ENCODE measurements around the gene SNX7.

The SNX7 gene

DNA sequence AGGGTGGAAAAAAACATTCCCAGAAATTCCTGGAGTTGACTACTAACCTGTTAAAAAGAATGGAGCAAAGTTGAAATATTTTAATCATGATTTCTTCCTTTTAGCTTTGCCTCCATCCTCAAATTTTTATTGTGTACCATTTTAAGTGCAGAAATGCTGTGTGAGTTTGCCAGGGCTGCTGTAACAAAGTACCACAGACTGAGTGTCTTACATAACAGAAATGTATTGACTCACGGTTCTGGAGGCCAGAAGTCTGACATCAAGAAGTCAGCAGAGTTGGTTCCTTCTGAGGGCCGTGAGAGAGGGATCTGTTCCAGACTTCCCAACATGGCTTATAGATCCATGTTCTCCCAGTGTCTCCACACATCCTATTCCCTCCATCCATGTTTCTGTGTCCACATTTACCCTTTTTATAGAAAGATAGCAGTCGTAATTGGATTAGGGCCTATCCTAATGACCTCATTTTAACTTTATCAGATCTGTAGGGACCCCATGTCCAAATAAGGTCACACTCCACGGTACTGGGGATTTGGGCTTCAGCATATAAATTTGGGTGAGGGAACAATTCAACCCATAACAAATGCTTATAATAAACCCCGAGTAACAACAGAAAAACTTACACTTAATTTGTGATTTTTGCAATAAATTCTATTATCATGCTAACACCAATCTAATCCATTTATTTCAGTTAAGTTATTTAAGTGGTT is 12.7 kb downstream of the SNX7 start:
- TF ChIP-seq, protein P1, sequence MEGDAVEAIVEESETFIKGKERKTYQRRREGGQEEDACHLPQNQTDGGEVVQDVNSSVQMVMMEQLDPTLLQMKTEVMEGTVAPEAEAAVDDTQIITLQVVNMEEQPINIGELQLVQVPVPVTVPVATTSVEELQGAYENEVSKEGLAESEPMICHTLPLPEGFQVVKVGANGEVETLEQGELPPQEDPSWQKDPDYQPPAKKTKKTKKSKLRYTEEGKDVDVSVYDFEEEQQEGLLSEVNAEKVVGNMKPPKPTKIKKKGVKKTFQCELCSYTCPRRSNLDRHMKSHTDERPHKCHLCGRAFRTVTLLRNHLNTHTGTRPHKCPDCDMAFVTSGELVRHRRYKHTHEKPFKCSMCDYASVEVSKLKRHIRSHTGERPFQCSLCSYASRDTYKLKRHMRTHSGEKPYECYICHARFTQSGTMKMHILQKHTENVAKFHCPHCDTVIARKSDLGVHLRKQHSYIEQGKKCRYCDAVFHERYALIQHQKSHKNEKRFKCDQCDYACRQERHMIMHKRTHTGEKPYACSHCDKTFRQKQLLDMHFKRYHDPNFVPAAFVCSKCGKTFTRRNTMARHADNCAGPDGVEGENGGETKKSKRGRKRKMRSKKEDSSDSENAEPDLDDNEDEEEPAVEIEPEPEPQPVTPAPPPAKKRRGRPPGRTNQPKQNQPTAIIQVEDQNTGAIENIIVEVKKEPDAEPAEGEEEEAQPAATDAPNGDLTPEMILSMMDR (IDR thresholded peaks at IDR 0.05; ENCODE audit: control insufficient read depth, extremely low read depth, insufficient read depth): no peak
- DNase-seq (ENCODE audit: low read depth): no peak

DNA sequence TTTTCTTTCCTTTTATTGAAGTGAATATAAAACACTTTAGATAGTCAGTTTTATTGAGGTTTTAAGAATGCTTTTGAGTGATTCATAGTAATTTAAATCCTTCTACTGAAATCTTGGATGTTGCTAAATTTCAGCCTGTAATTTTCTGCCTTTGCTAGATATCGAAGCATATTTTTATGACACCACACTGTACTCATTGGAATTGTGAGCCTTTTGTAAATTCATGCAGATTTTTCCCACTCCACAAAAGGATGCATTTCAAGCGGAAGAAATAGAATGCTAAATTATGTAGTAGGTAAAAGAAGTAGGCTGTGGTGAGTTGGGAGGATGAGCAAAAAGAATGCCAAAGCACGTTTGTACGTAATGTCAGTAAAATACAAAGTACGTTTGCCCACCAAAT is 13.8 kb downstream of the SNX7 start:
- no peak for DNase-seq (ENCODE audit: low read depth)

More for the DNA sequence above, 12.7 kb downstream of the SNX7 start:
- H3K4me3 ChIP-seq (ENCODE audit: low read depth, low read length): no peak overlapping the region

DNA sequence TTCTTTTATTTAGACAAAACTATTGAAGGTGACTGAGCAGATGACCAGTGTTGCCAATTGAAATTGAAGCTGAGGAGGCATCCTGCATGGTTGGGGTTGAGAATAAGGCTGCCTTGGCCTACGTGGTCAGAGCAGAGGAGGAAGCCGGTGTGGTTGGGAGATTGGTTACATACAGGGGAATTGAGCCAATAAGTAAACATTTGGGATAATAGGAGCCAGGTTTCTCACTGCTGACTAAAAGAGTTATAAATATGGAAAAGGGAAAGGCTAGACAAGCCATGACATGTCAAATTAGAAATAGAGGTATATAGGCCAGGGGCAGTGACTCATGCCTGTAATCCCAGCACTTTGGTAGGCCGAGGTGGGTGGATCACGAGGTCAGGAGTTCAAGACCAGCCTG is 15.8 kb downstream of the SNX7 start:
- TF ChIP-seq, protein P1 (IDR thresholded peaks at IDR 0.05; ENCODE audit: control insufficient read depth, extremely low read depth, insufficient read depth): no peak
- peak; percentile 47 for DNase-seq (ENCODE audit: low read depth)
- no peak overlapping the region for H3K4me3 ChIP-seq (ENCODE audit: low read depth, low read length)

More for the DNA sequence above, 13.8 kb downstream of the SNX7 start:
- no peak overlapping the region for H3K4me3 ChIP-seq (ENCODE audit: low read depth, low read length)
- TF ChIP-seq, protein P1 (IDR thresholded peaks at IDR 0.05; ENCODE audit: control insufficient read depth, extremely low read depth, insufficient read depth): no peak

DNA sequence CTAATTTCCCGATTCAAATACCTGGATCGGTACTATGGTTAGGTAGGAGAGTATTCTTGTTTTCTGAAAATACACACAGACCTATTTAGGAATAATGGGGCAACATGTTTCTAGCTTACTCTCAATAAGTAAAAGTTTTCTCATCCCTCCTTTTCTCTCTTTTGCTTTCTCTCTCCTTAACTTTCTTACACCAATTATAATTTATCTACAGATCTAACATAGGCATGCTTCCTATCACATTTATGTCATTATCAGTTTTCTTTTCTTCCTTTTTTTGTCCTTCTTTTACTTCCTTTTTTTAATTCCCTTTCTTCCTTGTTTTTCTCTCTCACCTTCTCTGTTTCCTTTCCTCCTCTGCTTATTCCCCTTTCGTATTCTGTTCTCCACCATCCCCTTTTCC is 20.3 kb downstream of the SNX7 start:
- TF ChIP-seq, protein P1 (IDR thresholded peaks at IDR 0.05; ENCODE audit: control insufficient read depth, extremely low read depth, insufficient read depth): no peak
- no peak for DNase-seq (ENCODE audit: low read depth)
- H3K4me3 ChIP-seq (ENCODE audit: low read depth, low read length): no peak overlapping the region

DNA sequence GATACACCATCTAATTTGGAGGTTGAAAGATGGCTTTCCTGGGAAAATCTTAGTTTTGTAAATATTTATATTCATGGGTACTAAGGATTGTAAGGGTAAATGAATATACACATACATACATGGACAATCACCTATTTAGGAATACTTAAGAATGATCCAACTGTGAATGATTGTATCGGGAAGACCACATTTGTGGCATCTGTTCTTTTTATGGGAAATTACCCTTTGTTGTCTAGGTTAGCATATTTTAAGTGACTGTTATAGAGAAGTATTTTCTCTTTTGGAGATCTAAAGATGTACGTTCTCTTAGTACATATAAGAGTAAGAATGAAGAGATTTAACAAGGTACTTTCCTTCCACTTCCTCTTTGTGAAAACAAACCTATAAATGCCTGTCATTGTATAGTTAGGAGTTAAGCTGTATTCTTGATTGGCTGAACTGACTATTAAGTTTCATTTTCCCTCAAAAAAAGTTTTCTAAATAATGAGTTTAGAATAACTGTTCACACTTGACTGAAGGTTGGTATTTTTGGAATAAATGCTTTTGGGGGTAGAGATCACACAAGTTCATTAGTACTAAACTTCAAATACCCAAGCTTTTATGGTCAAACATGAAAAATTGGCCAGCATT is 26.7 kb downstream of the SNX7 start:
- H3K4me3 ChIP-seq (ENCODE audit: low read depth, low read length): no peak overlapping the region
- DNase-seq (ENCODE audit: low read depth): peak; percentile 18
- TF ChIP-seq, protein P1 (IDR thresholded peaks at IDR 0.05; ENCODE audit: control insufficient read depth, extremely low read depth, insufficient read depth): no peak

DNA sequence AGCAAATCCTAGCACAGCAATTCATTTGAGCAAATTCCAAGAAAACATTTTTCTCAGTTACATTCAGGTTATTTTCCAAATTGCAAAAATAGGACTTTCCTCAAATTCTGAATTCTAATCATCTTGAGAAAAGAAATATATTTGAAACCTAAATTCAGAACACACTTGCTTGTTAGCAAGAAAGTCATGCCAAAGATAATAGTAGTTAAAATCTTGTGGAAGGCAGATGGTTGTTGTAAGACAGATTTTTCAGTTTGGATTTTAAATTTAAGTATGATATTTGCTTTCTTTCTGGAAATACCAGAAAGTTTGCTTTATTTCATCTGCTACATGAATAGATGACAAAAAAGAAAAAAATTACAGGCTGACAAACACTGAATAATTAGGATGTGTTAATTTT is 29.1 kb downstream of the SNX7 start:
- H3K4me3 ChIP-seq (ENCODE audit: low read depth, low read length): no peak overlapping the region
- TF ChIP-seq, protein P1 (IDR thresholded peaks at IDR 0.05; ENCODE audit: control insufficient read depth, extremely low read depth, insufficient read depth): no peak
- no peak for DNase-seq (ENCODE audit: low read depth)
